H1 (cell line): ENCODE data around the gene GLYATL3. TPM values are rescaled to one million over a fixed set of nuclear protein-coding genes. Genes with fewer than 3 reads are reported as not detected.

Source experiments
- CEBPB ChIP-seq: IDR thresholded peaks from 2 replicates; pipeline ENCODE4 v1.6.1; 2012; ENCODE audit warnings: low read depth, low read length
- HDAC2 ChIP-seq, 2 experiments: fragments of 300-600 bp in 1 of 2; sonication (generic) in 1 of 2; IDR thresholded peaks; 2 replicates each; pipeline ENCODE4 v1.6.1; 2011 to 2012; ENCODE audit warnings: low read depth in 2 of 2, low read length in 2 of 2, mild to moderate bottlenecking in 2 of 2, moderate library complexity in 2 of 2, borderline replicate concordance in 1 of 2, inconsistent platforms in 1 of 2
- KDM1A ChIP-seq: fragments of 200-600, 300-600 bp; sonication (generic); IDR thresholded peaks from 2 replicates; pipeline ENCODE4 v1.7.1; 2016; ENCODE audit warnings: mild to moderate bottlenecking, low read length, borderline replicate concordance
- RXRA ChIP-seq: IDR thresholded peaks from 2 replicates; pipeline ENCODE4 v1.6.1; 2011; ENCODE audit warnings: low read depth, mild to moderate bottlenecking, low read length, moderate library complexity; ENCODE audit not compliant: insufficient read depth
- SUZ12 ChIP-seq: fragments of 200-600 bp; sonication (generic); IDR thresholded peaks from 2 replicates; pipeline ENCODE4 v1.6.1; 2012; ENCODE audit warnings: mild to moderate bottlenecking, inconsistent platforms, low read length, moderate library complexity, mixed read lengths
- TBP ChIP-seq: IDR thresholded peaks from 2 replicates; pipeline ENCODE4 v1.6.1; 2011; ENCODE audit warnings: low read depth, low read length, improper control_type of control experiment
- polyA plus RNA-seq, 7 experiments: library from polyadenylated mRNA; depleted of rRNA in 3 of 7; stranded (reverse) in 5 of 7; unstranded in 2 of 7; fragments of >200 nt in 5 of 7; fragments of 200-250 nt in 2 of 7; gene quantifications; 1 replicate in 5 of 7; 2 replicates in 1 of 7; 4 replicates in 1 of 7; pipeline versions ENCODE4 v1.2.1 to v1.2.3, GENCODE V29; 2011 to 2013; ENCODE audit warnings: missing spikeins in 2 of 7, mixed read lengths in 2 of 7
- total RNA-seq: library from RNA; stranded (reverse); fragmentation: NEBNext Ultra II Directional; extraction: Animal tissue kit (Norgen Biotek cat#: 25700); gene quantifications from 2 replicates; pipeline ENCODE4 v1.2.1, GENCODE V29; 2021

Gene GLYATL3
- total and polyA plus RNA-seq, 2 of the 8 experiments (the other 6 are each of a cell fraction or from before 2014, with no cell fraction given): not detected

GRCh38 chr6:49462071-49462470, 37.7 kb upstream of the GLYATL3 start (continued):
- TF ChIP-seq SUZ12: no peak
- TF ChIP-seq CEBPB: no peak
- TF ChIP-seq TBP: no peak
- TF ChIP-seq KDM1A: no peak
- no peak for TF ChIP-seq HDAC2 (IDR thresholded peaks at IDR 0.05; ENCODE audit: borderline replicate concordance in 1 of 2, low read depth in 2 of 2, low read length in 2 of 2)
- no peak for TF ChIP-seq RXRA
- TF ChIP-seq, all 59 proteins: peak for 0
